ENCODE results near the gene SFXN5.

Gene SFXN5

GRCh38 chr2:73027340-73027739 is 44.2 kb downstream of the SFXN5 start:
- no peak for DNase-seq (ENCODE audit: extremely low read depth, low read depth)
- TF ChIP-seq, protein P1, sequence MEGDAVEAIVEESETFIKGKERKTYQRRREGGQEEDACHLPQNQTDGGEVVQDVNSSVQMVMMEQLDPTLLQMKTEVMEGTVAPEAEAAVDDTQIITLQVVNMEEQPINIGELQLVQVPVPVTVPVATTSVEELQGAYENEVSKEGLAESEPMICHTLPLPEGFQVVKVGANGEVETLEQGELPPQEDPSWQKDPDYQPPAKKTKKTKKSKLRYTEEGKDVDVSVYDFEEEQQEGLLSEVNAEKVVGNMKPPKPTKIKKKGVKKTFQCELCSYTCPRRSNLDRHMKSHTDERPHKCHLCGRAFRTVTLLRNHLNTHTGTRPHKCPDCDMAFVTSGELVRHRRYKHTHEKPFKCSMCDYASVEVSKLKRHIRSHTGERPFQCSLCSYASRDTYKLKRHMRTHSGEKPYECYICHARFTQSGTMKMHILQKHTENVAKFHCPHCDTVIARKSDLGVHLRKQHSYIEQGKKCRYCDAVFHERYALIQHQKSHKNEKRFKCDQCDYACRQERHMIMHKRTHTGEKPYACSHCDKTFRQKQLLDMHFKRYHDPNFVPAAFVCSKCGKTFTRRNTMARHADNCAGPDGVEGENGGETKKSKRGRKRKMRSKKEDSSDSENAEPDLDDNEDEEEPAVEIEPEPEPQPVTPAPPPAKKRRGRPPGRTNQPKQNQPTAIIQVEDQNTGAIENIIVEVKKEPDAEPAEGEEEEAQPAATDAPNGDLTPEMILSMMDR (IDR thresholded peaks at IDR 0.05; ENCODE audit: low read depth, low read length): no peak

GRCh38 chr2:73023497-73023896 is 48.0 kb downstream of the SFXN5 start:
- no peak for DNase-seq (ENCODE audit: extremely low read depth, low read depth)
- TF ChIP-seq, protein P1 (IDR thresholded peaks at IDR 0.05; ENCODE audit: low read depth, low read length): no peak

- no peak for DNase-seq (ENCODE audit: extremely low read depth, low read depth)
- TF ChIP-seq, protein P1 (IDR thresholded peaks at IDR 0.05; ENCODE audit: low read depth, low read length): no peak
Observed at GRCh38 chr2:73022024-73022568, 49.4 kb downstream of the SFXN5 start.

- DNase-seq (ENCODE audit: extremely low read depth, low read depth): no peak
- TF ChIP-seq, protein P1 (IDR thresholded peaks at IDR 0.05; ENCODE audit: low read depth, low read length): no peak
Observed at GRCh38 chr2:73021371-73022010, 50.0 kb downstream of the SFXN5 start.

DNA sequence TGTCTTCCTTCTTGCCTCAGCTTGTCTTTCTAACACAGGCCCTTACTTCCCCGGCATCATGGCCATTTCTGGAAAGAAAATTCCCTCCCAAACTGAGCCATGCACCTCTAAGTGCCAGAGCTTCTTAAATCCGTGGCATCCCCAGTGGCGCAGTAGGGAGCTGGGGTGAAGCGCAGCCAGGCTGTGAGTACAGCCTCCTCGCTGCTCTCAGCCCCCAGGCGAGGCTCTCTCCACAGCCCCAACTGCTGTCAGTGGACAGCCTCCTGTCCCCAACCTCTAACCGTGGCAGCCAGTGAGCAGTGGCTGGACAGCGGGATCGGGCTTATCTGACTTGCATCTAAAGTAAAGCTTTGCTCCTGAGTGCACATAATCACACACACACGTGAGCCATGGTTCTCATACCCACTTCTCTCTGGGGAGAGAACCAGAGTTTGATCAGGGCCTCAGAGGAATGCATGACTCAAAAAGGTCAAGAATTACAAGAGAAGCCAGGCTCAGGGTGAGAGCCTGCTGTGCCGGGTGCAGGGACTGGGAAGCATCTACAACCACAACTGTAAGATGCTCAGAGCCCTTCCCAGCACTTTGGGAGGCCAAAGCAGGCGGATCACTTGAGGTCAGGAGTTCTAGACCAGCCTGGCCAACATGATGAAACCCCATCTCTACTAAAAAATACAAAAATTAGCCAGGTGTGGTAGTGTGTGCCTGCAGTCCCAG is 50.7 kb downstream of the SFXN5 start:
- DNase-seq (ENCODE audit: extremely low read depth, low read depth): peak; percentile 56
- TF ChIP-seq, protein P1 (IDR thresholded peaks at IDR 0.05; ENCODE audit: low read depth, low read length): no peak

GRCh38 chr2:73020306-73020656 is 51.2 kb downstream of the SFXN5 start:
- no peak for DNase-seq (ENCODE audit: extremely low read depth, low read depth)
- TF ChIP-seq, protein P1 (IDR thresholded peaks at IDR 0.05; ENCODE audit: low read depth, low read length): no peak

DNA sequence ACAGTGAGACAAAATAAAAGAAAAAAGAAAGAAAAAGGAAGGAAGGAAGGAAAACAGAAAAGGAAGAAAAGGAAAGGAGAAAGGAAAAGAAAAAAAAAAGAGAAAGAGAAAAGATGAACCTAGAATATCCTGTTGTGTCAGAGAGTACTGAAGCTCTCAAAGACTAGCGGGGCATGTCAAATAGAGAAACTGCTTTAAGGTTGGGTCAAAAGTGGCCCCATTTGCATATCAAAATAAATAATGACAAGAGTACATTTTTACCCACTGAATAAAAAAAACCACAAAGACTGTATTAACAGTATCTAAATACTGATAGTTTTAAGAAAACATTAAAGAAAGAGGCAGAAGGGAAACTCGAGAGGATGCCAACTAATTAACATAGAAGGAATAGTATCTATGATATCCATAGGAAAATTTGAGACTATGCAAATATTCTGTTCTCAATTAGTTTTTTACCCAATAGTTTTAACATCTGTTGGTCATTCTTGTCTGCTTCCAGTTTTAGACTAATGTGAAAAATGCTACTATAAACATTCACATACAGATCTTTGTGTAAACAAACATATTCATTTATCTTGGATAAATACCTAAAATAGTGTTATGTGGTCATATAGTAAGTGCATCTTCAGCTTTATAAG is 53.2 kb downstream of the SFXN5 start:
- TF ChIP-seq, protein P1 (IDR thresholded peaks at IDR 0.05; ENCODE audit: low read depth, low read length): no peak
- peak; percentile 14 for DNase-seq (ENCODE audit: extremely low read depth, low read depth)

All from AG09319 (cell line).